Keratinocyte (primary cell): ENCODE data around the gene SH3BP1. TPM values are rescaled to one million over a fixed set of nuclear protein-coding genes. Genes with fewer than 3 reads are reported as not detected.

Source experiments
- DNase-seq: peaks from one replicate; pipeline ENCODE4 v3.0.0-alpha.2; 2011; ENCODE audit warnings: low read depth, missing footprints, low spot score
- FAIRE-seq: peaks from 2 replicates; lab custom pipeline; 2011; peaks lifted over from hg19 to GRCh38; lab: Jason Lieb, UNC
- H2AFZ ChIP-seq: 2 replicates; pipeline ENCODE4 v1.6.0; 2012; ENCODE audit warnings: low read length, control low read depth, inconsistent platforms; ENCODE audit not compliant: control insufficient read depth
- H3K27ac ChIP-seq: 2 replicates; pipeline ENCODE4 v1.5.1; 2011; ENCODE audit warnings: low read length; ENCODE audit not compliant: control insufficient read depth, insufficient read depth
- H3K27me3 ChIP-seq: 3 replicates; pipeline ENCODE4 v1.6.0; 2011; ENCODE audit warnings: low read length; ENCODE audit not compliant: control insufficient read depth, insufficient read depth; ENCODE audit errors: extremely low read depth
- H3K36me3 ChIP-seq, 2 experiments: 2 replicates in 1 of 2; 3 replicates in 1 of 2; pipeline ENCODE4 v1.5.1; 2011; ENCODE audit warnings: low read length in 2 of 2, mild to moderate bottlenecking in 1 of 2; ENCODE audit not compliant: control insufficient read depth in 2 of 2, insufficient read depth in 2 of 2; ENCODE audit errors: extremely low read depth in 1 of 2
- H3K4me1 ChIP-seq: 3 replicates; pipeline ENCODE4 v1.5.1; 2011; ENCODE audit warnings: low read length; ENCODE audit not compliant: control insufficient read depth, insufficient read depth; ENCODE audit errors: extremely low read depth
- H3K4me2 ChIP-seq: 3 replicates; pipeline ENCODE4 v1.6.0; 2011; ENCODE audit warnings: low read depth, low read length; ENCODE audit not compliant: control insufficient read depth, insufficient read depth; ENCODE audit errors: extremely low read depth
- H3K4me3 ChIP-seq, 3 experiments: fragments of 200-600 bp in 1 of 3; sonication (generic) in 1 of 3; 2 replicates in 2 of 3; 3 replicates in 1 of 3; pipeline ENCODE4 v1.5.1; 2011 to 2016; ENCODE audit warnings: low read length in 3 of 3, mild to moderate bottlenecking in 3 of 3, control low read depth in 2 of 3, inconsistent platforms in 1 of 3, low read depth in 1 of 3, mixed read lengths in 1 of 3, mixed run types in 1 of 3, moderate library complexity in 1 of 3; ENCODE audit not compliant: control insufficient read depth in 2 of 3, insufficient read depth in 2 of 3; ENCODE audit errors: extremely low read depth in 1 of 3
- H3K79me2 ChIP-seq: 2 replicates; pipeline ENCODE4 v1.6.0; 2012; ENCODE audit warnings: low read length; ENCODE audit not compliant: control insufficient read depth, insufficient read depth
- H3K9ac ChIP-seq: 3 replicates; pipeline ENCODE4 v1.6.0; 2011; ENCODE audit warnings: low read length; ENCODE audit not compliant: control insufficient read depth, insufficient read depth; ENCODE audit errors: extremely low read depth
- H3K9me1 ChIP-seq: 3 replicates; pipeline ENCODE4 v1.6.0; 2011; ENCODE audit warnings: low read length; ENCODE audit not compliant: control insufficient read depth, insufficient read depth; ENCODE audit errors: extremely low read depth
- H3K9me3 ChIP-seq: 2 replicates; pipeline ENCODE4 v1.5.1; 2012; ENCODE audit warnings: low read depth, low read length; ENCODE audit not compliant: control insufficient read depth
- H4K20me1 ChIP-seq: 3 replicates; pipeline ENCODE4 v1.6.0; 2011; ENCODE audit warnings: low read length; ENCODE audit not compliant: control insufficient read depth, insufficient read depth; ENCODE audit errors: extremely low read depth
- CTCF ChIP-seq, 3 experiments: IDR thresholded peaks in 1 of 3; conservative IDR thresholded peaks in 1 of 3; optimal IDR thresholded peaks in 1 of 3; 2 replicates in 2 of 3; 3 replicates in 1 of 3; pipeline versions ENCODE3 to v1.5.1; 2011; ENCODE audit warnings: low read length in 3 of 3, mild to moderate bottlenecking in 3 of 3, moderate library complexity in 2 of 3, control low read depth in 1 of 3, inconsistent platforms in 1 of 3; ENCODE audit not compliant: insufficient read depth in 2 of 3; ENCODE audit errors: extremely low read depth in 1 of 3
- EZH2 ChIP-seq: IDR thresholded peaks from one replicate; pipeline ENCODE4 v1.6.1; 2012; ENCODE audit warnings: inconsistent platforms, mild to moderate bottlenecking, low read length, moderate library complexity
- dilution Hi-C: fragments of 300-500 bp; cut with MboI; formaldehyde crosslinking; loops from one replicate; pipeline ENCODE4 v1.7.0; 2020; ENCODE audit warnings: low sequenced_read_pairs; ENCODE audit not compliant: extremely low pct_ligation_motif_present
- polyA plus RNA-seq, 5 experiments: library from polyadenylated mRNA; depleted of rRNA in 3 of 5; stranded (reverse) in 3 of 5; stranded (forward) in 1 of 5; unstranded in 1 of 5; fragments of >200 nt; gene quantifications; 1 replicate in 1 of 5; 2 replicates in 3 of 5; 3 replicates in 1 of 5; pipeline versions ENCODE4 v1.2.1 to v1.2.3, GENCODE V29; 2011 to 2012; ENCODE audit warnings: missing spikeins in 2 of 5, low read depth in 1 of 5, low replicate concordance in 1 of 5

The SH3BP1 gene
- polyA plus RNA-seq, 1 donor (not counting 4 experiments of a cell fraction or from before 2014, with no cell fraction given) = 27.2 TPM

- no peak overlapping the region for H3K4me2 ChIP-seq
- H3K9me3 ChIP-seq = no peaks in the 10 kb centered on the region
- H2AFZ ChIP-seq = no peak overlapping the region
- peaks cover 3% of the 10 kb centered on the region for H4K20me1 ChIP-seq
- TF ChIP-seq CTCF (optimal IDR thresholded peaks at IDR 0.05 in 1 of 3, IDR thresholded peaks at IDR 0.05 in 1 of 3, conservative IDR thresholded peaks at IDR 0.05 in 1 of 3; ENCODE audit: extremely low read depth in 1 of 3, insufficient read depth in 2 of 3, low read length in 3 of 3) (no peak), EZH2 (no peak)
- no peak overlapping the region for H3K9ac ChIP-seq
- H3K27me3 ChIP-seq = no peaks in the 10 kb centered on the region
- FAIRE-seq (no peak), DNase-seq (no peak)
- peaks cover 29 to 45% of the 10 kb centered on the region in 2 experiments for H3K36me3 ChIP-seq
- H3K79me2 ChIP-seq = no peaks in the 10 kb centered on the region
- no peaks in the 10 kb centered on the region for H3K4me1 ChIP-seq
- no peak overlapping the region for H3K27ac ChIP-seq
- dilution Hi-C loops = no loop called here
- no peak overlapping the region for H3K4me3 ChIP-seq
- H3K9me1 ChIP-seq = no peaks in the 10 kb centered on the region
Observed at GRCh38 chr22:37650463-37651136, 11.1 kb downstream of the SH3BP1 start.

GRCh38 chr22:37654563-37655251, 15.2 kb downstream of the SH3BP1 start:
- no peaks in the 10 kb centered on the region for H3K27me3 ChIP-seq
- H3K4me1 ChIP-seq = peaks cover 12% of the 10 kb centered on the region
- H3K4me2 ChIP-seq = no peak overlapping the region
- H3K9me3 ChIP-seq = no peaks in the 10 kb centered on the region
- no peak overlapping the region for H2AFZ ChIP-seq
- TF ChIP-seq CTCF (optimal IDR thresholded peaks at IDR 0.05 in 1 of 3, IDR thresholded peaks at IDR 0.05 in 1 of 3, conservative IDR thresholded peaks at IDR 0.05 in 1 of 3; ENCODE audit: extremely low read depth in 1 of 3, insufficient read depth in 2 of 3, low read length in 3 of 3) = no peak
- TF ChIP-seq EZH2 = no peak
- FAIRE-seq (no peak), DNase-seq (no peak)
- H3K27ac ChIP-seq = no peak overlapping the region
- H3K9me1 ChIP-seq = no peaks in the 10 kb centered on the region
- H3K79me2 ChIP-seq = peaks cover 7% of the 10 kb centered on the region
- H4K20me1 ChIP-seq = peaks cover 3% of the 10 kb centered on the region
- dilution Hi-C loops = no loop called here
- no peak overlapping the region for H3K4me3 ChIP-seq
- H3K9ac ChIP-seq = no peak overlapping the region
- peaks cover 14 to 29% of the 10 kb centered on the region in 2 experiments for H3K36me3 ChIP-seq
